ENCODE results near the gene FGF1.
A peak's percentile ranks its signal among the peaks of the same experiment; 100 is the strongest.
"Not testable (repeated sequence)": the region's sequence is repeated elsewhere in the genome, so short reads cannot be mapped to it uniquely, and the experiment has no call there.

The FGF1 gene

GRCh38 chr5:142669477-142669876, 16.4 kb downstream of the FGF1 start:
- DNase-seq (ENCODE audit: low read depth in 2 of 2) = no peak

- no peak for DNase-seq (ENCODE audit: low read depth in 2 of 2)
These were observed 17.6 kb downstream of the FGF1 start for GRCh38 chr5:142668336-142668735.

GRCh38 chr5:142667831-142668230, 18.1 kb downstream of the FGF1 start:
- no peak for DNase-seq (ENCODE audit: low read depth in 2 of 2)

GRCh38 chr5:142664636-142665035, 21.3 kb downstream of the FGF1 start:
- no peak for DNase-seq (ENCODE audit: low read depth in 2 of 2)

GRCh38 chr5:142664067-142664466, 21.8 kb downstream of the FGF1 start:
- DNase-seq (ENCODE audit: low read depth in 2 of 2) = no peak

GRCh38 chr5:142663246-142663645, 22.6 kb downstream of the FGF1 start:
- DNase-seq (ENCODE audit: low read depth in 2 of 2) = no peak

- DNase-seq (ENCODE audit: low read depth in 2 of 2) = no peak
These were observed 23.9 kb downstream of the FGF1 start for GRCh38 chr5:142661957-142662356.

- no peak for DNase-seq (ENCODE audit: low read depth in 2 of 2)
These were observed 24.7 kb downstream of the FGF1 start for GRCh38 chr5:142661143-142661542.

DNA sequence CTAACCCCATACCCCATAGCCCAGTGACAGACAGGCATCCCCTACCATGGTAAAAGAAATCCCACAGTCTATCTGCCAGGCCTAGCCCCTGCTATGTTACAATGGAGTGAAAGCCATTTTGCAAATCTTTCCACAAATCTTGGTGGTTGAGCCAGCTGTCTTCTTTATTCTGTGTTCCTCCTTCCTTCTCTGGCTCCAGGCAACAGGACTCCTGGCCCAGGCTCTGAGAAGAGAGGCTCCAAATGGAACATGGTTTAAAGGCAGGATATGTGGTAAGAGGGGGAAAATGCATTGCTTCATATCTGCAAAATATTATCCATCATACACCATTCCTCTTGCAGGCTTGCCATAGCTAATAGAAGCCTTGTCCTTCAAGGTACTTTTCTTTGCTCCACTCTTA, 25.2 kb downstream of the FGF1 start:
- no peak for DNase-seq (ENCODE audit: low read depth in 2 of 2)

DNA sequence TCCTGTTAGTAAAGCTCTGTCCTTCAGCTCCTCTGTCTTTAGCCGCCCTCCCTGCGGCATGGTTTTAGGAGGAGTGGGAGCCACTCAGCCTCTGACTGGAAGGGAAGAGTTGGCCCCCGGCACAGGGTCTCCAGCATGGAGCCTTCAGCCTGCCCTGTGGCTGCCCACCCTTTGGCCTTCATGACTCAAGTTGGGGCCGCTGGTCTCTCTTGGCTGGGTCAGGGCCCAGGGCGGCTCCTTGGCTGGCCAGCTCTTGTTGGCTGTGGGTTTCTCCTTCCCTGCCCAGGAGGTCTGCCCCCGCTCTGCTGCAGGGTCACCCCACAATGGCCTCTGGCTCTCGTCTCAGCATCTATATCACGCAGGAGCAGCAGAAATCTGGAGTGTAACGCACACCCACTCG, 25.7 kb downstream of the FGF1 start:
- no peak for DNase-seq (ENCODE audit: low read depth in 2 of 2)

- DNase-seq (ENCODE audit: low read depth in 2 of 2) = no peak
These were observed 26.5 kb downstream of the FGF1 start for GRCh38 chr5:142659405-142659804.

- DNase-seq (ENCODE audit: low read depth in 2 of 2) = no peak
These were observed 27.6 kb downstream of the FGF1 start for GRCh38 chr5:142658278-142658677.

- no peak for DNase-seq (ENCODE audit: low read depth in 2 of 2)
These were observed 28.4 kb downstream of the FGF1 start for GRCh38 chr5:142657446-142657845.

GRCh38 chr5:142655339-142656267, 30.3 kb downstream of the FGF1 start:
- DNase-seq (ENCODE audit: low read depth in 2 of 2) = peak; percentile 64 to 65

- no peak for DNase-seq (ENCODE audit: low read depth in 2 of 2)
These were observed 31.3 kb downstream of the FGF1 start for GRCh38 chr5:142654578-142655058.

GRCh38 chr5:142653321-142653720, 32.6 kb downstream of the FGF1 start:
- DNase-seq (ENCODE audit: low read depth in 2 of 2) = no peak

GRCh38 chr5:142652563-142652962, 33.3 kb downstream of the FGF1 start:
- DNase-seq (ENCODE audit: low read depth in 2 of 2) = no peak

DNA sequence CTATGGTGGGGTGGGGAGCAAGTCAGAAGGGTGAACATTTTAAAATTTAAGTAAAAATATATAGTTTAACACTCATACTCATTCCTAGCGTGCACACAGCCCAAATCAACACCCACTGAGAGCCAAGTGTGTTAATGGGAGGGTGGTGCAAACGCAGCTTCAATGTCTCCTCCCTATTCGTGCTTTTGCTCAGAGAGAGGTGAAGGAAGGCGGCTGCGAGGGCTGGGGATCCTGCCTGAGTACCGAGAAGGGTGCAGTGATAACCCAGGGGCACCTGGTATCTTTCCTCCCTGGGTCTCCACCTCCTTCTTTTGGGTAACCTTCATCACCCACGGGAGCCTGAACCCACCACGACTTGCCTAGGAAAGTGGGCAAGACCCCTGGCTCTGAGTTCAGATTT, 35.0 kb downstream of the FGF1 start:
- DNase-seq (ENCODE audit: low read depth in 2 of 2) = no peak

- DNase-seq (ENCODE audit: low read depth in 2 of 2) = no peak
These were observed 35.8 kb downstream of the FGF1 start for GRCh38 chr5:142650060-142650459.

- DNase-seq (ENCODE audit: low read depth in 2 of 2) = not testable (repeated sequence)
These were observed 37.8 kb downstream of the FGF1 start for GRCh38 chr5:142648108-142648507.

GRCh38 chr5:142645456-142645855, 40.4 kb downstream of the FGF1 start:
- no peak for DNase-seq (ENCODE audit: low read depth in 2 of 2)

GRCh38 chr5:142644640-142645361, 41.1 kb downstream of the FGF1 start:
- DNase-seq (ENCODE audit: low read depth in 2 of 2) = no peak

DNA sequence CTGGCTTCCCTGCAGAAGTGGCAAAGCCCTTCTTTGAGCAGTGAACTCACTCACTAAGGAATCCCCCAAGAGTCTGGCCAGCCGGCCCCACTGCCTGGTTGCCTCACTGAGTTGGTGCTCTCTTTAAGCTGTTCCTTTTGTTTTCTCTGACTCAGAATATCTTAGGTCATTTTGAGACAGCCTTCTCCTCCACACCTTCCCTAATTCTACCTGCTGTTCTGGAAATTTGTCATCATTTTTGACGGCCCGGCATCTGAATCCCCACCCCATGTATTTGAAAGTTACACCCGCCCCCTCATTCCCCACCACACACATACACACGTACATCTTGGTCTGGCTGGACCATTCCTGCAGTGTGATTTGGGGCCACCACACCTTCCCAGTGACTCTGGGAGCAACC, 41.8 kb downstream of the FGF1 start:
- no peak for DNase-seq (ENCODE audit: low read depth in 2 of 2)
